Ishikawa (cell line): ENCODE data around the gene APOBEC4.

ENCODE experiments used
- EGR1 ChIP-seq: IDR thresholded peaks from 2 replicates; pipeline ENCODE4 v1.6.1; 2012
- EP300 ChIP-seq: IDR thresholded peaks from 2 replicates; pipeline ENCODE4 v1.6.1; 2012; ENCODE audit warnings: borderline replicate concordance
- FOXM1 ChIP-seq: IDR thresholded peaks from 2 replicates; pipeline ENCODE4 v1.6.1; 2012; ENCODE audit warnings: low read depth, borderline replicate concordance
- MAX ChIP-seq: IDR thresholded peaks from 2 replicates; pipeline ENCODE4 v1.6.1; 2012
- NFIC ChIP-seq: IDR thresholded peaks from 2 replicates; pipeline ENCODE4 v1.6.1; 2012
- RAD21 ChIP-seq: IDR thresholded peaks from 2 replicates; pipeline ENCODE4 v1.6.1; 2012; ENCODE audit warnings: low read depth
- REST ChIP-seq: IDR thresholded peaks from 2 replicates; pipeline ENCODE4 v1.6.1; 2012; ENCODE audit warnings: low read depth, mild to moderate bottlenecking
- TAF1 ChIP-seq: IDR thresholded peaks from 2 replicates; pipeline ENCODE4 v1.6.1; 2012; ENCODE audit warnings: low read depth, mild to moderate bottlenecking
- TCF12 ChIP-seq: IDR thresholded peaks from 2 replicates; pipeline ENCODE4 v1.6.1; 2012; ENCODE audit warnings: low read depth
- ZBTB7A ChIP-seq: IDR thresholded peaks from 2 replicates; pipeline ENCODE4 v1.6.1; 2012; ENCODE audit warnings: low read depth

- TF ChIP-seq RAD21 (no peak), EP300 (no peak), MAX (no peak), REST (no peak), NFIC (no peak), TCF12 (no peak), FOXM1 (no peak), ZBTB7A (no peak), EGR1 (no peak), TAF1 (no peak)
These were observed 44.9 kb upstream of the APOBEC4 start for GRCh38 chr1:183697814-183698590.
